HG02588 (cell line): ENCODE data around the gene TDRD12.

Source experiments
- ATAC-seq: cut with Tn5 transposase; IDR thresholded peaks from one replicate; pipeline ENCODE4 v1.9.1; 2021; ENCODE audit warnings: mild to moderate bottlenecking, moderate library complexity; ENCODE audit not compliant: unreplicated experiment

TDRD12 gene

GRCh38 chr19:32719611-32720059 is at the start of gene TDRD12:
TSS of gene TDRD12 (plus strand) at chr19:32719767. CDS start at chr19:32720073, 306 bp downstream.
- no peak for ATAC-seq

- no peak for ATAC-seq
These were observed 47.5 kb upstream of the TDRD12 start for GRCh38 chr19:32671883-32672593.

GRCh38 chr19:32672841-32673240 is 46.7 kb upstream of the TDRD12 start:
- no peak for ATAC-seq

- no peak for ATAC-seq
These were observed 46.0 kb upstream of the TDRD12 start for GRCh38 chr19:32673573-32673972.

GRCh38 chr19:32674153-32674930 is 45.2 kb upstream of the TDRD12 start:
- no peak for ATAC-seq

GRCh38 chr19:32674931-32675719 is 44.4 kb upstream of the TDRD12 start, which contains the start of gene ANKRD27:
TSS of gene ANKRD27 (minus strand) at chr19:32675180. CDS start at chr19:32659015, 16,165 bp downstream.
- ATAC-seq = peak; percentile 95

- peak; percentile 35 for ATAC-seq
These were observed 43.8 kb upstream of the TDRD12 start, which contains the start of gene RGS9BP for GRCh38 chr19:32675720-32676185. TSS of gene RGS9BP (plus strand) at chr19:32675848. CDS start at chr19:32676264, 416 bp downstream.

GRCh38 chr19:32676186-32676894 is 43.2 kb upstream of the TDRD12 start:
- no peak for ATAC-seq

GRCh38 chr19:32676895-32677359 is 42.6 kb upstream of the TDRD12 start:
- no peak for ATAC-seq

GRCh38 chr19:32677657-32678056 is 41.9 kb upstream of the TDRD12 start:
- ATAC-seq = no peak

GRCh38 chr19:32680986-32681385 is 38.6 kb upstream of the TDRD12 start:
- ATAC-seq = no peak

GRCh38 chr19:32682317-32682716 is 37.2 kb upstream of the TDRD12 start:
- no peak for ATAC-seq

GRCh38 chr19:32686847-32687475 is 32.6 kb upstream of the TDRD12 start:
- no peak for ATAC-seq

- ATAC-seq = no peak
These were observed 31.9 kb upstream of the TDRD12 start for GRCh38 chr19:32687681-32688080.

- ATAC-seq = no peak
These were observed 31.3 kb upstream of the TDRD12 start for GRCh38 chr19:32688311-32688710.

GRCh38 chr19:32691291-32691951 is 28.1 kb upstream of the TDRD12 start, which contains the start of gene NUDT19:
TSS of gene NUDT19 (plus strand) at chr19:32691821. CDS start at chr19:32691961, 140 bp downstream.
- ATAC-seq = peak; percentile 85

GRCh38 chr19:32691952-32692726 is 27.4 kb upstream of the TDRD12 start:
- ATAC-seq = peak; percentile 69

- no peak for ATAC-seq
These were observed 26.9 kb upstream of the TDRD12 start for GRCh38 chr19:32692727-32693061.
